ENCODE data around the gene ZNF692. TPM values are rescaled to one million over a fixed set of nuclear protein-coding genes. Genes with fewer than 3 reads are reported as not detected.

Gene ZNF692
- total RNA-seq, 1 donor: 22.0 TPM

DNA sequence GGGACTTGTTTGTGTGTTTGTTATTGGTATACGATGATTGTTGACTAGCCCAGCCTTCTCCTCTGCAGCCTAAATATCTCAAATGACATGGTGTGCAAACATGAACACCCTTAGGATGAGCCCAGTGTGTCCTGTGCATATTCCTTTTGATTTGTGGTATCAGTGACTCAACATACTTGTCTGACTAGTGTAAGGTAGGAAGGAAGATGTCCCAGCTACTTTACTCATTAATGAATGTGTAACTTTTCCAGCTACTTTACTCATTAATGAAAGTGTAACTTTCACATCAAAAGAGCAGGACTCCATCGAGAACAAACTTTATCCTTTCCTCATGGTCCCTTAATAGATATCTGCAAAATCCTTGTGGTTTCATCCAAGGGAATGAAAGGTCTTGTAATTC is 2.7 kb upstream of the ZNF692 start:
- DNase-seq (ENCODE audit: low read depth): no peak
- no peak overlapping the region for H3K4me3 ChIP-seq (ENCODE audit: low read depth, low read length)
- TF ChIP-seq, protein P1, sequence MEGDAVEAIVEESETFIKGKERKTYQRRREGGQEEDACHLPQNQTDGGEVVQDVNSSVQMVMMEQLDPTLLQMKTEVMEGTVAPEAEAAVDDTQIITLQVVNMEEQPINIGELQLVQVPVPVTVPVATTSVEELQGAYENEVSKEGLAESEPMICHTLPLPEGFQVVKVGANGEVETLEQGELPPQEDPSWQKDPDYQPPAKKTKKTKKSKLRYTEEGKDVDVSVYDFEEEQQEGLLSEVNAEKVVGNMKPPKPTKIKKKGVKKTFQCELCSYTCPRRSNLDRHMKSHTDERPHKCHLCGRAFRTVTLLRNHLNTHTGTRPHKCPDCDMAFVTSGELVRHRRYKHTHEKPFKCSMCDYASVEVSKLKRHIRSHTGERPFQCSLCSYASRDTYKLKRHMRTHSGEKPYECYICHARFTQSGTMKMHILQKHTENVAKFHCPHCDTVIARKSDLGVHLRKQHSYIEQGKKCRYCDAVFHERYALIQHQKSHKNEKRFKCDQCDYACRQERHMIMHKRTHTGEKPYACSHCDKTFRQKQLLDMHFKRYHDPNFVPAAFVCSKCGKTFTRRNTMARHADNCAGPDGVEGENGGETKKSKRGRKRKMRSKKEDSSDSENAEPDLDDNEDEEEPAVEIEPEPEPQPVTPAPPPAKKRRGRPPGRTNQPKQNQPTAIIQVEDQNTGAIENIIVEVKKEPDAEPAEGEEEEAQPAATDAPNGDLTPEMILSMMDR (IDR thresholded peaks at IDR 0.05; ENCODE audit: insufficient read depth, low read depth, low read length): no peak

DNA sequence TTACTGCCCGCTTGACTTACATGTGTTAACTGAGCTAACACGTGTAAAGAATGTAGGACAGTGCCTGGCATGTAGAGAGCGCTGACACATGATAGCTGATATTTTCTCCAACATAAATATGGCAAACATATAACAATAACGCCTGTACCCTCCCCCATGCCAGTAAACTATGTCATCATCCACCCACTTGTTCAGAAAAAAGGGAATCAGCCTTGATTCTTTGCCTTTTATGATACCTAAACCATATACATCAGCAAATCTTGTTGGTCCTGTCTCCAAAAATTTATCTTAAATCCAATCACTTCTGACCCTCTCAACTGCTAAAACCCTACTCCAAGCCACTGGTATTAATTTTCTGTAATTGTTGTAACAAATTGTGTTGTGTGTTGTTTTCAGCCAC is 1.1 kb upstream of the ZNF692 start:
- TF ChIP-seq, protein P1 (IDR thresholded peaks at IDR 0.05; ENCODE audit: insufficient read depth, low read depth, low read length): no peak
- no peak overlapping the region for H3K4me3 ChIP-seq (ENCODE audit: low read depth, low read length)
- no peak for DNase-seq (ENCODE audit: low read depth)

DNA sequence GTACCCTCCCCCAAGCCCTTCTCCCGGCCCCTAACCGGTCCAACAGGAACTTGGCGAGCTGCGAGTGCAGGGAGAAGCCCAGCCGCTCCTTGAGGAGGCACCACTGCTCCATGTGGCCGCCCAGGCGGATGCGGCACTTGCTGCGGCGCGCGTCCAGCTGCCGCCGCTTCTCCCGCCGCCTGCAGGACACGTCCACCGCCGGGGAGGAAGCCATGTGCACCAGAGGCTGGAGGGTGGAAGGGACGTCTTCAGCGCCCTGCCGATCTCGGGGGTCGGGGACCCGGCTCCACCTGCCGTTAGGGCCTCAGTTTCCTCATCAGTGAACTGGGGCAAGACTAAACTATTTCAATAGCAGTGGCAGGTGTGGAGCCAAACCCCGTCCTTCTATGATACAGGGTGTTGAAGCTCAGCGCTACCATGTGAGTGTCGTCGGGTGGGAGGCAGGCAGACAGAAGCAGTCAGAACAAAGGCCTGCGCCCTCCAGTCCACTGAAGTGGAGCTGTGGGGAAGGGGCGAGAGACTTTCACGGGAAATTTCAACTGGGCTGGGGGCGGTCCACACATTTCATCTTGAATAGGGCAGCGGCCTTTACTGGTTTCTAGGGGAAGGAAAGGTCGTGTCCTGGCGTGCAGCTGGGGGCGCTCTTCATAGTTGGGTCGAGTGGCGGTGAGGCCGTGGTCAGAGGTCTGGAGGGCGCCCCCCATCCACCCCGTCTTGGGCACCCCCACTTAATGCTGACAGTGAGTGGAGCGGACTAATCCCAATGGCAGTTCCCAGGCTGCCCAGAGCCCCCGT is 592 bp downstream of the ZNF692 start:
- H3K4me3 ChIP-seq (ENCODE audit: low read depth, low read length): peak overlapping the region; percentile 84
- TF ChIP-seq, protein P1 (IDR thresholded peaks at IDR 0.05; ENCODE audit: insufficient read depth, low read depth, low read length): peak; percentile 28
- peak; percentile 67 for DNase-seq (ENCODE audit: low read depth)

DNA sequence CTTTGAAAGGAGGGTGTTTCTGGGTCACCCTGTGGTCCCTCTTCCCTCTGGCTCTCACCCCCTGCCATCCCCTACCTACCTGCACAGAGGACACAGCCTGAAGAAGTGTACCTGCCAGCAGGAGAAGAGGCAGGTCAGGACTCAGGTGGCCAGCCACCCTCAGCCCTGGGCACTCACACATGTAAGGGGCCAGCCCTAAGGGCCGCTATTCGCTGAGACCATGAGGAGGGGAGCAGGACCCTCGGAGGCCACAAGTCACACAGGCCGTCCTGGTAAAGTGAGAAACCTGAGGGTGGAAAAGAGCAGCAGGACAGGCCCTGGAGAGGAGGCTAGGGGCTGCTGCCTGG is 1.2 kb downstream of the ZNF692 start:
- DNase-seq (ENCODE audit: low read depth): no peak
- H3K4me3 ChIP-seq (ENCODE audit: low read depth, low read length): peak overlapping the region; percentile 84

DNA sequence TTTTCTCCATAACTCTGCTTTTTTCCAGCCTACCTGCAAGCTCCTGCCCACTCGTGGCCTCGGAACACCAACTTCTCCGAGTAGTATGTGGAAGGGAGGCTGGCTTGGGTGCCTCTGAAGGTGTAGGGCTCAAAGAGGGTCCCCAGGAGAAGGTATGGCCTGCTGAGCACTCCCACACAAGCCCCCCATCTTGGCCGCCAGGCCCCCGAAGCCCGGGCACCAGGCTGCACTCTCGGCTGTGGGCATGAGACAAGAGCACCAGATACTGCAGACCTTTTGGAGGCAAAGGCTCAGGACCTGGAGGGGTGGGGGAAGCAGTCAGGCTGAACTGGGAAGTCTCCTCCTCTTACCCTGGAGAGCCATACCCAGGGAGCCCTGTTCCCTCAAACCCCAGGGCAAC is 1.7 kb downstream of the ZNF692 start:
- no peak for DNase-seq (ENCODE audit: low read depth)
- TF ChIP-seq, protein P1 (IDR thresholded peaks at IDR 0.05; ENCODE audit: insufficient read depth, low read depth, low read length): no peak
- H3K4me3 ChIP-seq (ENCODE audit: low read depth, low read length): peak overlapping the region; percentile 84

More for the DNA sequence above, 1.2 kb downstream of the ZNF692 start:
- TF ChIP-seq, protein P1 (IDR thresholded peaks at IDR 0.05; ENCODE audit: insufficient read depth, low read depth, low read length): no peak

DNA sequence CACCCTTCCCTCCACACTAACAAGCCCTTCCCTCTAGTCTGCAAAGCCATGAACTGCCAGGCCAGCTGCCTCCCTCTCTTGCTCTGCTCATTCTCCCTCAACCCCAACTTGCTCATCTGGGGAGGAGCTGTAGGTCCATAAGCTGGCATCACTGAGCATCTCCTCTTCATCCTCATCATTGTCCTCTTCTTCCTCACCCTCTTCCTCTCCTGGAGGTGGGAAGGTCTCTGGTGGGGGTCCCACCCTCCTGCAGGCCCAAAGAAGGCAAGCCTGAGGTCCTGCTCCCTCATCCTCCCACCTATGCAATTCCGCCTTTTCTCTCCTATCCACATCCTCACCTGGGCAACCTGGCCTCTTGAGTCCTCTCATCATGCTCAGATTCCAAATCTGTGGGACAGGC is 2.7 kb downstream of the ZNF692 start:
- H3K4me3 ChIP-seq (ENCODE audit: low read depth, low read length): no peak overlapping the region
- TF ChIP-seq, protein P1 (IDR thresholded peaks at IDR 0.05; ENCODE audit: insufficient read depth, low read depth, low read length): no peak
- no peak for DNase-seq (ENCODE audit: low read depth)

DNA sequence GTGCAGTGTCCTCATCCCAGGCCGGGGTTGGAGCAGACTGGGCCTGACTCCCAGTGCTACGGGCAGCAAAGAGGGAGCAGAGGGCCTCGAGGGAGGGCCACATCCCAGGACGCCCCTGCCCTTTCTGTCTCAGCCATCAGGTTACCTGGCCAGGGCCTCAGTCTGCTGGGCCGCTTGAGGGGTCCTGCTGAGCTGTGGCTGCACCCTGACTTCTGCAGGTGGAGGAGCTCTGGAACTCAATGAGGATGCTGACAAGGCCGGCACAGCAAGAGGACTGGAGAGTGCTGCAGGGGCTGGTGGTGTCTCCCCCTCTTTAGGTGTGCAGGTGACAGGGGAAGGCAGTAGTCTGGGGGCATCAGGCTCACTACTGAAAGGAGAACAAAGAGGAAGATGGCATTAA is 3.3 kb downstream of the ZNF692 start:
- DNase-seq (ENCODE audit: low read depth): no peak
- no peak overlapping the region for H3K4me3 ChIP-seq (ENCODE audit: low read depth, low read length)
- TF ChIP-seq, protein P1 (IDR thresholded peaks at IDR 0.05; ENCODE audit: insufficient read depth, low read depth, low read length): no peak

Data from fibroblast of villous mesenchyme (primary cell).